ENCODE results near the gene TTLL12. TPM values are rescaled to one million over a fixed set of nuclear protein-coding genes. Genes with fewer than 3 reads are reported as not detected.
A peak's percentile ranks its signal among the peaks of the same experiment; 100 is the strongest.

Gene TTLL12
- total RNA-seq, 1 donor from 2014 or later = 21.4 TPM

- Mint-ChIP-seq H3K4me1 (ENCODE audit: low read depth, unreplicated experiment) (peaks cover 6% of the 10 kb centered on the region), H3K4me3 (ENCODE audit: unreplicated experiment) (no peak overlapping the region), H3K27ac (ENCODE audit: unreplicated experiment) (peak overlapping the region; percentile 47), H3K27me3 (ENCODE audit: low read depth, unreplicated experiment) (peaks cover 7% of the 10 kb centered on the region), H3K9me3 (ENCODE audit: unreplicated experiment) (no peaks in the 10 kb centered on the region), H3K36me3 (ENCODE audit: low read depth, unreplicated experiment) (no peaks in the 10 kb centered on the region)
- Histone ChIP-seq H3K9me3 (ENCODE audit: insufficient read depth, low read depth, low read length) (no peaks in the 10 kb centered on the region), H3K27ac (ENCODE audit: low read depth, low read length) (peak overlapping the region; percentile 35), H3K36me3 (ENCODE audit: insufficient read depth, low read length) (peaks cover 2% of the 10 kb centered on the region), H3K9ac (ENCODE audit: low read length) (no peak overlapping the region), H3K79me2 (ENCODE audit: insufficient read depth, low read length) (no peaks in the 10 kb centered on the region), H3K4me3 (ENCODE audit: insufficient read depth, low read depth, low read length) (no peak overlapping the region), H3K27me3 (ENCODE audit: insufficient read depth, low read length) (no peaks in the 10 kb centered on the region), H4K20me1 (ENCODE audit: insufficient read depth, low read length) (no peaks in the 10 kb centered on the region), H3K4me1 (ENCODE audit: insufficient read depth, low read length) (peaks cover 18% of the 10 kb centered on the region), H2AFZ (ENCODE audit: low read depth, low read length) (no peak overlapping the region), H3K4me2 (ENCODE audit: low read length) (peak overlapping the region; percentile 71)
- TF ChIP-seq EZH2 (IDR thresholded peaks at IDR 0.05; ENCODE audit: insufficient read depth, low read length) (no peak), CTCF (IDR thresholded peaks at IDR 0.05; ENCODE audit: insufficient read depth, low read depth, low read length) (no peak)
- FAIRE-seq (no peak), DNase-seq (ENCODE audit: low read depth) (peak; percentile 80)
Observed at GRCh38 chr22:43126501-43127165, 60.3 kb downstream of the TTLL12 start.

- H3K4me2 ChIP-seq (ENCODE audit: low read length) = no peak overlapping the region
- H3K27me3 ChIP-seq (ENCODE audit: insufficient read depth, low read length) = peaks cover under 1% of the 10 kb centered on the region
- no peak for TF ChIP-seq CTCF (IDR thresholded peaks at IDR 0.05; ENCODE audit: insufficient read depth, low read depth, low read length)
- TF ChIP-seq EZH2 (IDR thresholded peaks at IDR 0.05; ENCODE audit: insufficient read depth, low read length) = no peak
- no peak for FAIRE-seq
- peaks cover 5% of the 10 kb centered on the region for H3K9me3 Mint-ChIP-seq (ENCODE audit: unreplicated experiment)
- H3K27ac Mint-ChIP-seq (ENCODE audit: unreplicated experiment) = no peak overlapping the region
- no peaks in the 10 kb centered on the region for H3K9me3 ChIP-seq (ENCODE audit: insufficient read depth, low read depth, low read length)
- no peaks in the 10 kb centered on the region for H3K4me1 ChIP-seq (ENCODE audit: insufficient read depth, low read length)
- no peaks in the 10 kb centered on the region for H4K20me1 ChIP-seq (ENCODE audit: insufficient read depth, low read length)
- no peaks in the 10 kb centered on the region for H3K36me3 Mint-ChIP-seq (ENCODE audit: low read depth, unreplicated experiment)
- no peak overlapping the region for H3K4me3 ChIP-seq (ENCODE audit: insufficient read depth, low read depth, low read length)
- H3K9ac ChIP-seq (ENCODE audit: low read length) = no peak overlapping the region
- H3K4me3 Mint-ChIP-seq (ENCODE audit: unreplicated experiment) = no peak overlapping the region
- peaks cover 29% of the 10 kb centered on the region for H3K27me3 Mint-ChIP-seq (ENCODE audit: low read depth, unreplicated experiment)
- H3K36me3 ChIP-seq (ENCODE audit: insufficient read depth, low read length) = no peaks in the 10 kb centered on the region
- no peak for DNase-seq (ENCODE audit: low read depth)
- no peak overlapping the region for H2AFZ ChIP-seq (ENCODE audit: low read depth, low read length)
- no peaks in the 10 kb centered on the region for H3K4me1 Mint-ChIP-seq (ENCODE audit: low read depth, unreplicated experiment)
- no peaks in the 10 kb centered on the region for H3K79me2 ChIP-seq (ENCODE audit: insufficient read depth, low read length)
- H3K27ac ChIP-seq (ENCODE audit: low read depth, low read length) = no peak overlapping the region
Observed at GRCh38 chr22:43118953-43119458, 67.9 kb downstream of the TTLL12 start.

Measured in astrocyte (in vitro differentiated cells and primary cell).